A673 (cell line): ENCODE measurements around the gene LCLAT1. TPM values are rescaled to one million over a fixed set of nuclear protein-coding genes. Genes with fewer than 3 reads are reported as not detected.

Experiments
- BruUV-seq: library from RNA; stranded (reverse); fragments of 400-500 nt; replicated peaks from 2 replicates; lab custom pipeline; 2021; lab: Mats Ljungman, UMichigan
- CTCF ChIA-PET: fragments of 300-600 bp; sonication (Branson Sonifier 250); formaldehyde crosslinking; loops from one replicate; lab custom pipeline; 2022; ENCODE audit warnings: antibody characterized with exemption; lab: Charles Lee
- POLR2A ChIA-PET: fragments of 300-600 bp; sonication (Branson Sonifier 250); formaldehyde crosslinking; loops from one replicate; lab custom pipeline; 2022; ENCODE audit warnings: antibody characterized with exemption; ENCODE audit not compliant: low non-redundant PET; lab: Charles Lee
- DNase-seq: peaks from one replicate; pipeline ENCODE4 v3.0.0-alpha.2; 2015; ENCODE audit warnings: low spot score
- H3K27ac ChIP-seq: fragments of 200-600 bp; sonication (generic); 2 replicates; pipeline ENCODE4 v1.5.1; 2016; ENCODE audit warnings: mixed run types, low read depth, mild to moderate bottlenecking, mixed read lengths, antibody characterized with exemption, low read length; ENCODE audit not compliant: poor library complexity, severe bottlenecking
- H3K27me3 ChIP-seq: fragments of 200-600 bp; sonication (generic); replicated peaks from 2 replicates; pipeline ENCODE4 v1.6.1; 2017; ENCODE audit warnings: mixed run types, low read depth, mild to moderate bottlenecking, mixed read lengths, antibody characterized with exemption, low read length; ENCODE audit not compliant: insufficient read depth, poor library complexity
- H3K36me3 ChIP-seq: fragments of 200-600 bp; sonication (generic); 2 replicates; pipeline ENCODE4 v1.6.1; 2016; ENCODE audit warnings: mixed run types, mild to moderate bottlenecking, mixed read lengths, antibody characterized with exemption, low read length; ENCODE audit not compliant: insufficient read depth, poor library complexity, severe bottlenecking
- H3K4me1 ChIP-seq: fragments of 200-600 bp; sonication (generic); 2 replicates; pipeline ENCODE4 v1.6.1; 2017; ENCODE audit warnings: mixed run types, mild to moderate bottlenecking, mixed read lengths, antibody characterized with exemption, low read length; ENCODE audit not compliant: insufficient read depth, poor library complexity, severe bottlenecking
- H3K4me3 ChIP-seq: fragments of 200-600 bp; sonication (generic); 2 replicates; pipeline ENCODE4 v1.5.1; 2016; ENCODE audit warnings: low read depth, mixed run types, mild to moderate bottlenecking, mixed read lengths, low read length; ENCODE audit not compliant: poor library complexity, severe bottlenecking
- H3K9me3 ChIP-seq: fragments of 200-600 bp; sonication (generic); 2 replicates; pipeline ENCODE4 v1.6.1; 2016; ENCODE audit warnings: mixed run types, low read depth, mild to moderate bottlenecking, mixed read lengths, antibody characterized with exemption, low read length; ENCODE audit not compliant: poor library complexity, severe bottlenecking
- EZH2 ChIP-seq: fragments of 200-600 bp; sonication (generic); IDR thresholded peaks from 2 replicates; pipeline ENCODE4 v1.6.1; 2017; ENCODE audit warnings: borderline replicate concordance, low read depth, mild to moderate bottlenecking, mixed read lengths, antibody characterized with exemption, low read length; ENCODE audit not compliant: poor library complexity, severe bottlenecking
- intact Hi-C: fragments of 100-400 bp; cut with micrococcal nuclease; formaldehyde crosslinking; loops from one replicate; pipeline ENCODE4 v1.10.0; 2022; ENCODE audit not compliant: unreplicated experiment
- total RNA-seq: library from RNA; stranded (reverse); gene quantifications from 2 replicates; pipeline ENCODE4 v1.2.3, GENCODE V29; 2021
- TF ChIP-seq, protein P1 (sequence below): fragments of 300-800, 200-600 bp; sonication (generic); conservative IDR thresholded peaks from 2 replicates; pipeline ENCODE4 v1.5.1; 2017; ENCODE audit warnings: low read depth, mild to moderate bottlenecking, antibody characterized with exemption, low read length, moderate library complexity, mixed read lengths

Gene LCLAT1
- total RNA-seq, 1 experiment from 2014 or later: 35.3 TPM

DNA sequence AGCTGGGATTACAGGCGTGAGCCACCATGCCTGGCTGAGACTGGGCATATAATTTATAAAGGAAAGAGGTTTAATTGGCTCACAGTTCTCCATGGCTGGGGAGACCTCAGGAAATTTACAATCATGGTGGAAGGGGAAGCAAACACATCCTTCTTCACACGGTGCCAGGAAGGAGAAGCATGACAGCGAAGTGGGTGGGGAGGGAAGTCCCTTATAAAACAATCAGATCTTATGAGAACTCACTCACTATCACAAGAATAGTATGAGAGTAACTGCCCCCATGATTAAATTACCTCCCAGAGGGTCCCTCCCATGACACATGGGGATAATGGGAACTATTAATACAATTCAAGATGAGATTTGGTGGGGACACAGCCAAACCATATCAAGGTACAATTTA is 7.8 kb upstream of the LCLAT1 start:
- Histone ChIP-seq H3K27me3 (no peaks in the 10 kb centered on the region), H3K27ac (no peak overlapping the region), H3K9me3 (no peaks in the 10 kb centered on the region), H3K4me1 (peaks cover 5% of the 10 kb centered on the region), H3K36me3 (no peaks in the 10 kb centered on the region), H3K4me3 (no peak overlapping the region)
- BruUV-seq: no TSS peak
- intact Hi-C loops: no loop called here
- TF ChIP-seq EZH2: no peak
- TF ChIP-seq, protein P1, sequence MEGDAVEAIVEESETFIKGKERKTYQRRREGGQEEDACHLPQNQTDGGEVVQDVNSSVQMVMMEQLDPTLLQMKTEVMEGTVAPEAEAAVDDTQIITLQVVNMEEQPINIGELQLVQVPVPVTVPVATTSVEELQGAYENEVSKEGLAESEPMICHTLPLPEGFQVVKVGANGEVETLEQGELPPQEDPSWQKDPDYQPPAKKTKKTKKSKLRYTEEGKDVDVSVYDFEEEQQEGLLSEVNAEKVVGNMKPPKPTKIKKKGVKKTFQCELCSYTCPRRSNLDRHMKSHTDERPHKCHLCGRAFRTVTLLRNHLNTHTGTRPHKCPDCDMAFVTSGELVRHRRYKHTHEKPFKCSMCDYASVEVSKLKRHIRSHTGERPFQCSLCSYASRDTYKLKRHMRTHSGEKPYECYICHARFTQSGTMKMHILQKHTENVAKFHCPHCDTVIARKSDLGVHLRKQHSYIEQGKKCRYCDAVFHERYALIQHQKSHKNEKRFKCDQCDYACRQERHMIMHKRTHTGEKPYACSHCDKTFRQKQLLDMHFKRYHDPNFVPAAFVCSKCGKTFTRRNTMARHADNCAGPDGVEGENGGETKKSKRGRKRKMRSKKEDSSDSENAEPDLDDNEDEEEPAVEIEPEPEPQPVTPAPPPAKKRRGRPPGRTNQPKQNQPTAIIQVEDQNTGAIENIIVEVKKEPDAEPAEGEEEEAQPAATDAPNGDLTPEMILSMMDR: no peak
- DNase-seq: no peak
- CTCF ChIA-PET: no interaction called here
- POLR2A ChIA-PET: no interaction called here

DNA sequence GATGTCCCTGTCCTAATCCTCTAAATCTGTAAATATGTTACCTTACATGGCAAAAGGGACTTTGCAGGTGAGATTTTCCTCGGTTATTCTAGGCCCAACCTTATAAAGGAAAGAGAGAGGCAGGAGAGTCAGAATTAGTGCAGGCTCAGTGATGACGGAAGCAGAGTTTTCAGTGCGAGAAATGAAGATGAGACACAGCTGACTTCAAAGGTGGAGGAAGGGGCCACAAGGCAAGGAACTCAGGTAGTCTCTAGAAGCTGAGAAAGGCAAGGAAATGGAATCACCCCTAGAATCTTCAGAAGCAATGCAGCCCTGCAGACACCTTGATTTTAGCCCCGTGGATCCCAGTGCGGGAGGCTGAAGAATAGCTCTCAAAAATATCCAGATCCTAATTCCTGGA is 7.2 kb upstream of the LCLAT1 start:
- CTCF ChIA-PET: no interaction called here
- no peak overlapping the region for H3K27ac ChIP-seq
- intact Hi-C loops: loop anchor here (10.0 kb wide), 1 partner anchor 205 kb away; the partner anchor contains the start of gene LBH
- no peak overlapping the region for H3K4me3 ChIP-seq
- no peaks in the 10 kb centered on the region for H3K36me3 ChIP-seq
- TF ChIP-seq EZH2: no peak
- TF ChIP-seq, protein P1: no peak
- no TSS peak for BruUV-seq
- POLR2A ChIA-PET: no interaction called here
- peaks cover 5% of the 10 kb centered on the region for H3K4me1 ChIP-seq
- no peak for DNase-seq
- no peaks in the 10 kb centered on the region for H3K27me3 ChIP-seq
- H3K9me3 ChIP-seq: no peaks in the 10 kb centered on the region

DNA sequence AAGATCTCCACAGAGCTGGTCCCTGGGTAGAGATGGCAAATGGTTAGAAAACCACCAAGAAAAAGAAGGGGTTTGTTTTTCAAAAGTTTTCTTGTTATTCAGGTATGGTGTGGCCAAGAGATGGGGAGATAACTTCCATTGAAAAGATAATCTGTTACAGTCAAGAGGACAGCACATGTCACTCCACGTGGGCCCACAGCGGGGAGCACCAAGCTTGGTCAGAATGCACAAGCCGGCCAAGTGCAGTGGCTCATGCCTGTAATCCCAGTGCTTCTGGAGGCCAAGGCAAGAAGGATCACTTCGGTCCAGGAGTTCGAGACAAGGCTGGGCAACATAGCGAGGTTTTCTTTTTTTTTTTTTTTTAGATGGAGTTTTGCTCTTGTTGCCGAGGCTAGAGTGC is 6.0 kb upstream of the LCLAT1 start:
- ChIA-PET CTCF (no interaction called here), POLR2A (no interaction called here)
- no peaks in the 10 kb centered on the region for H3K9me3 ChIP-seq
- peaks cover 5% of the 10 kb centered on the region for H3K4me1 ChIP-seq
- TF ChIP-seq, protein P1: no peak
- no peak for TF ChIP-seq EZH2
- no peak overlapping the region for H3K27ac ChIP-seq
- no peak overlapping the region for H3K4me3 ChIP-seq
- H3K36me3 ChIP-seq: no peaks in the 10 kb centered on the region
- DNase-seq: no peak
- no TSS peak for BruUV-seq
- intact Hi-C loops: loop anchor here (10.0 kb wide), 1 partner anchor 206 kb away; the partner anchor contains the start of gene LBH
- H3K27me3 ChIP-seq: no peaks in the 10 kb centered on the region
